G401.6 (cell line): Measurements from ENCODE around the gene POU3F4.

ENCODE experiments used
- FAIRE-seq: peaks from 2 replicates; lab custom pipeline; 2012; peaks lifted over from hg19 to GRCh38; lab: Jason Lieb, UNC

The POU3F4 gene

GRCh38 chrX:83508006-83508405 lies at the start of gene POU3F4:
Gene POU3F4 (plus strand): TSS chrX:83508290. CDS start chrX:83508325, 35 bp downstream.
- no peak for FAIRE-seq

DNA sequence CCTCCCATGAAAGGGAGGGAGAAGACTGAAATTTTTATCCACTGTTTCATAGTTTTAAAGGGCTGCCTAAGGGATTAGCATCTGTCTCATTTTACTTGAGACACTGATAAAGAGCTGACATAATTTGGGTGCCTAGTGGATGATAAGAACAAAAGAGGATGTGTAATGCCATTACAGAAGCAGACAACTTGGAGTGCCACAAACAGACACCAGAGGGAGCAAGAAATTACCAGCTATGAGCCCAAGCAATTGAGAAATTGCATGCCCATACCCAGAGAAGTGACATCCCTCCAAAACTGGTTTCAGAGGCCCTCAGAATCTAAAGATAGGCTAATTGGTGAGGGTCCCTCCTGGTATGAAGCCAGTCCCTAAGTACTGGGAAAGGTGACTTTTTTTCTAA lies 38.5 kb upstream of the POU3F4 start:
- no peak for FAIRE-seq

GRCh38 chrX:83495898-83496297 lies 12.2 kb upstream of the POU3F4 start:
- no peak for FAIRE-seq

- FAIRE-seq, result no peak
These were observed 7.1 kb upstream of the POU3F4 start for GRCh38 chrX:83501003-83501402.

DNA sequence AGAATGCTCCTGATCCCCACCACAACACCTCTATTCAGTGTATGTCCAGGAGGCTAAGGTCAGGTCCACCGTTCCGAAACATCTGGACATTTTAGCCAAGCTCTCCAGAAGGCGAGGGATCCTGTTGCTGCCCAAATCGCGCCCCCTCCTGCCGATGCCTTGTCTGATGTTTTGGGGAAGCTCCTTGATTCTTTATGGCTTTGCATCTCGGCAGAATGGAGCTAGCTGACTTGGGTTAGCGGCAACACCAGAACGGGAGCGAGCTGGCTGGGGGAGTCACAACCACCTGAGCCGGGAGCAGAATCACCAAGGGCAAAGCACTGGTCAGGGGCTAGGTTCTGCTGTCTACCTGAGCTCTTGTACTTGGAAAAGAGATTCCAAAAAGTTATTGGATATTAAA lies 6.6 kb upstream of the POU3F4 start:
- no peak for FAIRE-seq

- FAIRE-seq, result no peak
These were observed 3.2 kb upstream of the POU3F4 start for GRCh38 chrX:83504721-83505479.

GRCh38 chrX:83508526-83509253 lies 600 bp downstream of the POU3F4 start:
- FAIRE-seq, result no peak

DNA sequence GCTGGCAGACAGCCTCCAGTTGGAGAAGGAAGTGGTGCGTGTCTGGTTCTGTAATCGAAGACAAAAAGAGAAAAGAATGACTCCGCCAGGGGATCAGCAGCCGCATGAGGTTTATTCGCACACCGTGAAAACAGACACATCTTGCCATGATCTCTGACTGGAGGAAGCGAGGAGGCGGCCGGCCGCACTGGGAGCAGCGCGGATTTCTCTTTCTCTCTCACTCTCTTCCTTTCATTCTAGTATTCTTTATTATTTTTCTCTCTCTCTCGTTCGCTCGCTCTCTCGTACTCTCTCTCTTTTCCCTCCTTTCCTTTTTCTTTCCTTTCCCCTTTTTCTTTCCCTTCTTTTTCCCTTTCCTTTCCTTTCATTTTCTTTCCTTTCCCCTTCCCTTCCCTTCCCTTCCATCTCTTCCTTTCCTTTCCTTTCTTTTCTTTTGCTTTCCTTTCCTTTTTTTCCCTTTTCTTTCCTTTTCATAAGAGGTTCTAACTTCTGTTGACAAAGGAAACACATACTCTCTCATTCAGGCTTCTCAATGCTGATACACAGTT lies 1.2 kb downstream of the POU3F4 start:
- FAIRE-seq, result no peak

DNA sequence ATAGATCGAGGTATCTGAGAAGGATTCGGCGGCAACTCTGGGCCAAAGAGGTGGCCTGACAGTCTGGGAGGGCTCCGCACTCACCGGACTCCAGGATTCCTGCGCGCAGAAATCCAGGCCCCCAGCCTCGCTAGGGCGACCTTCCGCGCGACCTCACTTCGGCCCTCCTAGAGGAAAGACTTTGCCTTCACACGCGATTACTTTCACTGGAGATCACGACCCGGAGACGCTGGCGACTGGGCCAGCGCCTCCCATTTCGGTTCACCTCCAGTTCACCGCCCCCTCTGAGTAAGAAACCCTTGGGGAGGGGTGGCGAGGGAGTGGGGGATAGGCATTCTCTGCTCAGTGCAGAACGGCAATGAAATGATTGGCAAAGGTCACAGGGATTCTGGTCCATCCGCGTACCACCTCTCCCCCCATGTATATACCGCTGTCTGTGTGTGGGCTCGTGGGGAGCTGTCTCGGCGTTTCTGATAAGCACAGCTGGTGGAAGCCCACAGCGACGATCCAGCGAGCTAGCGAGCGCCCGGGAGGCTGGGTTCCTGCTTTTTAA lies 2.5 kb downstream of the POU3F4 start:
- FAIRE-seq, result no peak

GRCh38 chrX:83511208-83511607 lies 3.1 kb downstream of the POU3F4 start:
- no peak for FAIRE-seq

- FAIRE-seq, result no peak
These were observed 4.0 kb downstream of the POU3F4 start for GRCh38 chrX:83512111-83512510.

- no peak for FAIRE-seq
These were observed 8.5 kb downstream of the POU3F4 start for GRCh38 chrX:83516597-83516996.

DNA sequence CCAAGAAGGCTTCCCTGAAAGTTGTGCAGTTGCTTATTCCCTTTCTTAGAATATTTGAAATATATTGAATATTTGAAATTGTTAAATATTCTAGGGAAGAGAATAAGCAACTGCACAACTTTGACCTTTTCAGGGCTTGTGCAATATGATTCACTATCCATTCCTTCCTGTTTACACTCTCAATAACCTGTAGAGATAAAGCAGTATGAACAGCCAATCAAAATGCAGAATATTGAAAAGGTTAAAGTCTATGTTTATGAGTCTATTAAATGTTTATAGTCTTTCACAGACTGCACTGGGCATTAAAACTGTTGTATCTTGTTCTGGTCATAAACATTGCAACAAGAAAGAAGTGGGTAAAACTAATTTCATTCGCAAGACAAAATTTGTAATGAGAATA lies 13.8 kb downstream of the POU3F4 start:
- no peak for FAIRE-seq

GRCh38 chrX:83529950-83530349 lies 21.9 kb downstream of the POU3F4 start:
- FAIRE-seq, result no peak

DNA sequence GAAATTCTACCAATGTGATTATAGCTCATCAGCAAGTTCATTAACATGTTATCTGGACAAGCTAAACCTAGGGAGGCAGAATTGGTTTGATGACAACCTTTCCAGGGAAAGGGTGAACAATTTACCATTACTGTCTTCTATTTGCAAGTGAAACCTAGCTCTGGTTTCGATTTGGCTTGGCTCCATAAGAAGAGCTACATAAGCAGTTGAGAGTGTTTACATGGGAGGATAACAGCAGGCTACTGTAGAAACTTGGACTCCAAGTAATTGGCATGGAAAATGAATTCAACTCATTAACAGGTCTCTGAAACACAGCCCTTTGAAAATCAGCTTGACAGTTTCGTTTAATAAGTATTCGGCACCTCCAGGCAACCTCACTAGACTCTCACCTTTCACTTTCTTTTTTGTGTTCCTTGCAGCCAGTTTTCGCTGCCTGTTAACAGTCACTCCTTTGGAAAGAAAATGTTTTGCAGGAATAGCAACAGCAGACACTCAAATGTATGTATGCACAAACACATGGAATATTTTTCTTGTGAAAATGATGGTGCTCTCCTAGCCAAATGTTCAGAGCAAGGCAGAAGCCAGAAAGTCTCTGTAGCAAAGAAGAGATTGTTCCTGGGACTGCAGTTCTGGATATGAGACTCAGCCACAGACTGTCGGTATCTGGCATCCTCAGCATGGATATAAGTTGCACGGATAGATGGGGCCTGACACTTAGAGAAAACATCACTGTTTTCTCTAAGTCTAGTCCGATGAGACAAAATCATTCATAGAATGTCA lies 27.5 kb downstream of the POU3F4 start:
- no peak for FAIRE-seq
